Keratinocyte (primary cell): Measurements from ENCODE around the gene EDN2.

Experiments used
- CTCF ChIP-seq, 3 experiments: IDR thresholded peaks in 1 of 3; conservative IDR thresholded peaks in 1 of 3; optimal IDR thresholded peaks in 1 of 3; 2 replicates in 2 of 3; 3 replicates in 1 of 3; pipeline versions ENCODE3 to v1.5.1; 2011; ENCODE audit warnings: low read length in 3 of 3, mild to moderate bottlenecking in 3 of 3, moderate library complexity in 2 of 3, control low read depth in 1 of 3, inconsistent platforms in 1 of 3; ENCODE audit not compliant: insufficient read depth in 2 of 3; ENCODE audit errors: extremely low read depth in 1 of 3
- EZH2 ChIP-seq: IDR thresholded peaks from one replicate; pipeline ENCODE4 v1.6.1; 2012; ENCODE audit warnings: inconsistent platforms, mild to moderate bottlenecking, low read length, moderate library complexity

DNA sequence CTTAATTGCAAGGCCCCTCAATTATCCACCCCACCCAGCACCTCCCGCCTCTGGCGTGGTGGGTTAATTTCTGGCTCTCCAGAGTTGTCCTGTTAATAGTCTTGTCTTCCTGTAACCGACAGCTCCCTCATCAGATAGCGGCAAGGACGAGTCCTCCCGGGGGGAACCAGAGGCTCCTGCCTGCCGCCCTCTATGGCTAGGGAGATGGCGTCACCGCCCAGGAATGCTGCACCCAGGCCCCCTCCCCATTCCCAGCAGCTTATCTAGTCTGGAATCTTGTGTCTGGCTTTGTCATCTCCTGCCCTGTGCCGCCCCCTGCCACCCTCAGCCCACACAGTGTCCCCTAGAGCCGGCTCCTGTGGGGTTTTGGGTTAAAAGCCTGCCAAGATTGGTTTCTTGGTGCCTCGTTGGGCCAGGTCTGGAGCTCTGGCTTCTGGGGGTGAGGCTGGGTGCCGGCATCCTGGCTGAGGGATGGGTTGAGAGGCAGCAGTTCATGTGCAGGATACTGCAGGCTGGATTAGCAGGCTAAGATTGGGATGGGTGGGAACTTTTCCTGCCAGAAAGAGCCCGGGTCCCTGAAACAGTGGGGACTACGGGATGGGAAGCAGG is 48.8 kb downstream of the EDN2 start:
- TF ChIP-seq CTCF (optimal IDR thresholded peaks at IDR 0.05 in 1 of 3, IDR thresholded peaks at IDR 0.05 in 1 of 3, conservative IDR thresholded peaks at IDR 0.05 in 1 of 3; ENCODE audit: extremely low read depth in 1 of 3, insufficient read depth in 2 of 3, low read length in 3 of 3) (no peak), EZH2 (no peak)
